ENCODE data around the gene DPEP3. TPM values are rescaled to one million over a fixed set of nuclear protein-coding genes. Genes with fewer than 3 reads are reported as not detected.

DPEP3 gene
- total and polyA plus RNA-seq, 10 of the 15 experiments (the other 5 are each of a cell fraction or from before 2014, with no cell fraction given) = not detected

DNA sequence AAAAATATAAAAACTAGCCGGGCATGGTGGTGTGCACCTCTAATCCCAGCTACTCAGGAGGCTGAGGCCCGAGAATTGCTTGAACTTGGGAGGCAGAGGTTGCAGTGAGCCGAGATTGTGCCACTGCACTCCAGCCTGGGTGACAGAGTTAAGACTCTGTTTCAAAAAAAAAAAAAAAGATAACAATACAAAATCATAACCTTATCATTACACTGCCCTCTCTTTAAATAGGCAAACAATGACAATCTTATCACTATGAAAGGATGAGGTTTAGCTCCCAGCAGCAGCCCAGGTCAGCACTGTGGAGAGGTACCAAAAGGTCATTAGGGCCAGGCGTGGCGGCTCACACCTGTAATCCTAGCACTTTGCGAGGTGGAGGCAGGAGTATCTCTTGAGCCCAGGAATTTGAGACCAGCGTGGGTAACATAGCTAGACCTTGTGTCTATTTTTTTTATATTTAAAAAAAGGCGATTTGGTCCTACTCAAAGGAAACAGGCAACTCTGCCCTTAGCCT, 38.9 kb upstream of the DPEP3 start:
- Histone ChIP-seq H4K20me1 (ENCODE audit: control insufficient read depth, insufficient read depth) (no peaks in the 10 kb centered on the region), H3K4me3 (no peak overlapping the region), H2AFZ (ENCODE audit: control insufficient read depth, low read depth, low read length) (no peak overlapping the region), H3K36me3 (ENCODE audit: control insufficient read depth in 2 of 2, insufficient read depth in 2 of 2, low read length in 1 of 2) (peaks cover 0 to 5% of the 10 kb centered on the region in 2 experiments; a peak in 1 of 4 replicates), H3K4me1 (ENCODE audit: control insufficient read depth, insufficient read depth, low read length) (peaks cover 11% of the 10 kb centered on the region), H3K79me2 (ENCODE audit: control insufficient read depth, insufficient read depth, low read length) (peaks cover 30% of the 10 kb centered on the region), H3K9me3 (replicated peaks; ENCODE audit: control insufficient read depth, insufficient read depth, low read length) (no peaks in the 10 kb centered on the region), H3K27me3 (replicated peaks in 1 of 2; ENCODE audit: control insufficient read depth in 2 of 2, insufficient read depth in 2 of 2, low read length in 1 of 2) (no peaks in the 10 kb centered on the region), H3K4me2 (ENCODE audit: control insufficient read depth, insufficient read depth) (no peak overlapping the region), H3K9ac (ENCODE audit: control insufficient read depth, insufficient read depth, low read length) (no peak overlapping the region), H3K27ac (ENCODE audit: control insufficient read depth, insufficient read depth) (no peak overlapping the region)
- 91% methylated on average over 8 of the region's 8 CpGs for WGBS (ENCODE audit: insufficient coverage, insufficient replicate concordance, low lambda C conversion rate, missing lambda C conversion rate)
- TF ChIP-seq HSF1 (IDR thresholded peaks at IDR 0.05; ENCODE audit: low read depth, low read length) (no peak), ZNF622 (IDR thresholded peaks at IDR 0.05) (no peak), NFYA (IDR thresholded peaks at IDR 0.05; ENCODE audit: borderline replicate concordance, low read depth, low read length) (no peak), JUNB (IDR thresholded peaks at IDR 0.05) (no peak), MYB (IDR thresholded peaks at IDR 0.05; ENCODE audit: borderline replicate concordance, low read depth, low read length) (no peak), TBL1XR1 (IDR thresholded peaks at IDR 0.05; ENCODE audit: low read depth, low read length) (no peak), TCF3 (IDR thresholded peaks at IDR 0.05; ENCODE audit: borderline replicate concordance, insufficient read depth, low read depth, low read length) (no peak), PAX8 (IDR thresholded peaks at IDR 0.05) (no peak), CEBPB (IDR thresholded peaks at IDR 0.05; ENCODE audit: borderline replicate concordance in 1 of 2, low read depth in 2 of 2, low read length in 2 of 2) (no peak), SRF (IDR thresholded peaks at IDR 0.05; ENCODE audit: low read depth in 2 of 2, low read length in 2 of 2) (no peak), MXI1 (IDR thresholded peaks at IDR 0.05; ENCODE audit: low read depth, low read length) (no peak), USF2 (IDR thresholded peaks at IDR 0.05; ENCODE audit: borderline replicate concordance, low read depth, low read length) (no peak), SMAD1 (IDR thresholded peaks at IDR 0.05; ENCODE audit: low read depth, partially characterized antibody) (no peak)
- TF ChIP-seq, protein P1, sequence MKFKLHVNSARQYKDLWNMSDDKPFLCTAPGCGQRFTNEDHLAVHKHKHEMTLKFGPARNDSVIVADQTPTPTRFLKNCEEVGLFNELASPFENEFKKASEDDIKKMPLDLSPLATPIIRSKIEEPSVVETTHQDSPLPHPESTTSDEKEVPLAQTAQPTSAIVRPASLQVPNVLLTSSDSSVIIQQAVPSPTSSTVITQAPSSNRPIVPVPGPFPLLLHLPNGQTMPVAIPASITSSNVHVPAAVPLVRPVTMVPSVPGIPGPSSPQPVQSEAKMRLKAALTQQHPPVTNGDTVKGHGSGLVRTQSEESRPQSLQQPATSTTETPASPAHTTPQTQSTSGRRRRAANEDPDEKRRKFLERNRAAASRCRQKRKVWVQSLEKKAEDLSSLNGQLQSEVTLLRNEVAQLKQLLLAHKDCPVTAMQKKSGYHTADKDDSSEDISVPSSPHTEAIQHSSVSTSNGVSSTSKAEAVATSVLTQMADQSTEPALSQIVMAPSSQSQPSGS (IDR thresholded peaks at IDR 0.05; ENCODE audit: low read length) = no peak
- TF ChIP-seq, protein P2, sequence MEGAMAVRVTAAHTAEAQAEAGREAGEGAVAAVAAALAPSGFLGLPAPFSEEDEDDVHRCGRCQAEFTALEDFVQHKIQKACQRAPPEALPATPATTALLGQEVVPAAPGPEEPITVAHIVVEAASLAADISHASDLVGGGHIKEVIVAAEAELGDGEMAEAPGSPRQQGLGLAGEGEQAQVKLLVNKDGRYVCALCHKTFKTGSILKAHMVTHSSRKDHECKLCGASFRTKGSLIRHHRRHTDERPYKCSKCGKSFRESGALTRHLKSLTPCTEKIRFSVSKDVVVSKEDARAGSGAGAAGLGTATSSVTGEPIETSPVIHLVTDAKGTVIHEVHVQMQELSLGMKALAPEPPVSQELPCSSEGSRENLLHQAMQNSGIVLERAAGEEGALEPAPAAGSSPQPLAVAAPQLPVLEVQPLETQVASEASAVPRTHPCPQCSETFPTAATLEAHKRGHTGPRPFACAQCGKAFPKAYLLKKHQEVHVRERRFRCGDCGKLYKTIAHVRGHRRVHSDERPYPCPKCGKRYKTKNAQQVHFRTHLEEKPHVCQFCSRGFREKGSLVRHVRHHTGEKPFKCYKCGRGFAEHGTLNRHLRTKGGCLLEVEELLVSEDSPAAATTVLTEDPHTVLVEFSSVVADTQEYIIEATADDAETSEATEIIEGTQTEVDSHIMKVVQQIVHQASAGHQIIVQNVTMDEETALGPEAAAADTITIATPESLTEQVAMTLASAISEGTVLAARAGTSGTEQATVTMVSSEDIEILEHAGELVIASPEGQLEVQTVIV (IDR thresholded peaks at IDR 0.05; ENCODE audit: borderline replicate concordance, partially characterized antibody) = no peak
- BruUV-seq (replicated peaks) = no TSS peak
- ATAC-seq (no peak), FAIRE-seq (no peak), DNase-seq (ENCODE audit: low read depth, low spot score) (no peak)
- ChIA-PET CTCF (interaction anchor here (0.6 to 2.6 kb wide), 3 partner anchors 22 to 347 kb away, joined by 3 to 12 read pairs (median 4); no protein-coding TSS in a partner anchor), POLR2A (interaction anchor here (0.8 to 1.0 kb wide), 2 partner anchors 8 to 164 kb away, joined by 3 to 5 read pairs; no protein-coding TSS in a partner anchor), RAD21 (ENCODE audit: unreplicated experiment) (no interaction called here), SMC1A (ENCODE audit: uncharacterized antibody, unreplicated experiment) (no interaction called here)
- intact Hi-C loops (cut with micrococcal nuclease; ENCODE audit: unreplicated experiment) (no loop called here), in situ Hi-C loops (cut with MboI) (no loop called here)

All from GM12878 (cell line).